GM12864 (cell line): ENCODE results near the gene LAMA4.

Source experiments
- DNase-seq: peaks from one replicate; pipeline ENCODE4 v3.0.0-alpha.2; 2011; ENCODE audit warnings: low read depth
- H3K4me3 ChIP-seq: 2 replicates; pipeline ENCODE4 v1.5.1; 2011; ENCODE audit warnings: mild to moderate bottlenecking, low read depth, low read length, control low read depth
- CTCF ChIP-seq: IDR thresholded peaks from 2 replicates; pipeline ENCODE4 v1.5.1; 2011; ENCODE audit warnings: low read depth, mild to moderate bottlenecking, moderate library complexity, low read length, control low read depth, inconsistent platforms; ENCODE audit errors: missing control alignments

The LAMA4 gene

GRCh38 chr6:112139052-112139451, 115.3 kb downstream of the LAMA4 start:
- no peak overlapping the region for H3K4me3 ChIP-seq
- no peak for DNase-seq
- no peak for TF ChIP-seq CTCF

GRCh38 chr6:112130878-112131277, 123.5 kb downstream of the LAMA4 start:
- no peak for TF ChIP-seq CTCF
- DNase-seq, result no peak
- no peak overlapping the region for H3K4me3 ChIP-seq

DNA sequence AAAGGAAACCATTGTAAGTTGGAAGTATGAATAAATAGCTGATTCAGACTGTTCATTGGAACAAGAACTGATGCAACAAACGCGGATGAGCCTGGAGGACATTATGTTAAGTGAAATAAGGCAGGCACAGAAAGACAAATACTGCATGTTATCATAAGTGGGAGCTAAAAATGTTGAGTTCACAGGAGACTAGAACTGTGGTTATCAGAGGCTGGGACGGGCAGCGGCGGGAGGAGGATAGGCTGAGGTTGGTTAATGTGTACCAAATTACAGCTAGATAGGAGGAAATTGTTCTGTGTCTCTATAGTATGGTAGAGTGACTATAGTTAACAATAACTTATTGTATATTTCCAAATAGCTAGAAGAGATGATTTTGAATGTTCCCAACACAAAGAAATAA, 126.2 kb downstream of the LAMA4 start:
- no peak for TF ChIP-seq CTCF
- no peak for DNase-seq
- H3K4me3 ChIP-seq, result no peak overlapping the region

DNA sequence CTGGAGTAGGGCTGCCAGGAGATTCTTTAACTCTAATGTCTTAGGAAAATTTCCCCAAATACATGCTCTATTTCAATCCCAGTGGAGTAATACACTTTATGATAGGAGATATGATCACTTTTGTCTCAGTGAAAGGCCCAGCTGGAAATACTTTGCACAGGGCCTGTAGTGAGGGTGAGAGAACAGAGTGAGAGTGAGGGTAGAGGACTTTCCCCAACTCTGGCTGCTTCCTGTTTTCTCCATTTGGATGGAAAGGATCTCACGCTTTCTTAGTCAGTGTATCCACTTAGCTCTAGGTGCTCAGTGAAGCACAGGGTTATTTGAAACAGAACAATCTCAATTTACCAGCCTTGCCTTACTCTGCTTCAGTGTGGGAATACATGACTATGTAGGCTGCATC, 130.4 kb downstream of the LAMA4 start:
- DNase-seq, result no peak
- TF ChIP-seq CTCF, result no peak
- H3K4me3 ChIP-seq, result no peak overlapping the region

DNA sequence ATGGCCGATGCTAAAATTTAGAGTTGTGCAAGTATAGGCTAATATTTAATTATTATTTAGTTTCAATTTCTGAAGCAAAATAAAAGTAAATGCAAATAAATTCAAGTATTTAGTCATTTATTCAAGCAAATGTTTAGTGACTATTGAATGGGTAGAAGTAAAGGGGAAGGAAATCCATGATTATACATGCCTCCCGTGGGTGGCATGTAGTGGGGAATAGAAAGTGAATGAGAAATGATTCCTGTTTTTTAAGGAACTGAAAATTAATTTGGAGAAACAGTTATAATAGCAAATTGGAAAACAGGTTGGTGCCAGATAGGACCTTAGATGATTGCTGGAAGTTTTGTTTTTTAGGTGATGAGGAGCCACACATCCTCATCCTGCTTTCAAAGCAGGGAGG, 131.6 kb downstream of the LAMA4 start:
- no peak for TF ChIP-seq CTCF
- no peak for DNase-seq
- H3K4me3 ChIP-seq, result no peak overlapping the region

DNA sequence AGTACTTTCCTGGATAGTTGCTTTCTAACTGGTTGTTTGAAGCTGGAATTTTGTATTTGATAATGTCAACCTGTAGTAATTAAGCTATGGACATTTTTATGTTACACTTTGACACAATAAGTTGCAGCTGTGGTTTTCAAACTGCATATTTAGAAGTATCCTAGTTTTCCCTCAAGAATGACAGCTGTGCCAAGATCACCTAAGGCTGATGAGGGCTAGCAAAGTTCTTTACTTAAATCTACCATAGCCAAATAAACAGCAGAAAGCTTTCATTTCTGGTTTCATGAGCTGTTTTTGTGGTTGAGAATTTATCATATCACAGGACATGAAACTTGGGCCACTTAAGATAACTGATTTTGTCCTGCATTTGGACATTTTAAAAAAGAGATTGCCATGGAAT, 136.3 kb downstream of the LAMA4 start:
- no peak overlapping the region for H3K4me3 ChIP-seq
- no peak for DNase-seq

More for the DNA sequence above, 136.3 kb downstream of the LAMA4 start:
- no peak for TF ChIP-seq CTCF
